HepG2 (cell line): ENCODE data around the gene ZNF414. TPM values are rescaled to one million over a fixed set of nuclear protein-coding genes. Genes with fewer than 3 reads are reported as not detected.

Experiments used
- ATAC-seq: fragments of 200-7000 bp; cut with Tn5 transposase; 3 replicates; pipeline ENCODE4 v1.9.1; 2020; ENCODE audit warnings: mild to moderate bottlenecking, moderate library complexity
- BruUV-seq: library from RNA; stranded (reverse); fragments of 400-500 nt; replicated peaks from 2 replicates; lab custom pipeline; 2021; lab: Mats Ljungman, UMichigan
- CTCF ChIA-PET: fragments of 300-600 bp; formaldehyde crosslinking; extraction: SDS; loops from one replicate; lab custom pipeline; 2021; ENCODE audit warnings: low total read pairs, inconsistent platforms, low intra/inter-chr PET ratio; lab: Yijun Ruan, JAX
- POLR2A ChIA-PET: fragments of 350-600 bp; sonication (Branson Sonifier 250); formaldehyde crosslinking; loops from one replicate; lab custom pipeline; 2020; ENCODE audit warnings: antibody characterized with exemption, inconsistent platforms; lab: Yijun Ruan, JAX
- DNase-seq: peaks from one replicate; pipeline ENCODE4 v3.0.0-alpha.2; 2015; ENCODE audit warnings: low spot score
- FAIRE-seq: peaks from 3 replicates; lab custom pipeline; 2011; peaks lifted over from hg19 to GRCh38; lab: Jason Lieb, UNC
- H2AFZ ChIP-seq: one replicate; pipeline ENCODE4 v1.6.1; 2011; ENCODE audit warnings: low read length, inconsistent platforms
- H3K27ac ChIP-seq: fragments of 300-600 bp; 3 replicates; pipeline ENCODE4 v1.8.0; 2011; ENCODE audit warnings: mixed run types, mild to moderate bottlenecking, mixed read lengths, low read length, inconsistent platforms; ENCODE audit not compliant: insufficient read depth; ENCODE audit errors: extremely low read length
- H3K27me3 ChIP-seq, 2 experiments: fragments of 200-600 bp in 1 of 2; 2 replicates in 1 of 2; 3 replicates in 1 of 2; pipeline versions ENCODE4 v1.6.0 to v1.8.0; 2011; ENCODE audit warnings: low read length in 2 of 2, mild to moderate bottlenecking in 2 of 2, moderate library complexity in 2 of 2, inconsistent platforms in 1 of 2; ENCODE audit not compliant: insufficient read depth in 2 of 2, control insufficient read depth in 1 of 2
- H3K36me3 ChIP-seq, 2 experiments: fragments of 200-600 bp in 1 of 2; replicated peaks in 1 of 2; 2 replicates in 1 of 2; 3 replicates in 1 of 2; pipeline versions ENCODE4 v1.5.1 to v1.8.0; 2011; ENCODE audit warnings: low read length in 2 of 2, inconsistent platforms in 1 of 2; ENCODE audit not compliant: insufficient read depth in 2 of 2, control insufficient read depth in 1 of 2
- H3K4me1 ChIP-seq: 2 replicates; pipeline ENCODE4 v1.5.1; 2012; ENCODE audit warnings: low read length, inconsistent platforms; ENCODE audit not compliant: insufficient read depth
- H3K4me2 ChIP-seq: 2 replicates; pipeline ENCODE4 v1.6.0; 2011; ENCODE audit warnings: low read depth, low read length, inconsistent platforms
- H3K4me3 ChIP-seq, 3 experiments: fragments of 200-600 bp in 1 of 3; sonication (generic), shearing (Covaris generic) in 1 of 3; replicated peaks in 1 of 3; 2 replicates each; pipeline ENCODE4 v1.5.1; 2011 to 2016; ENCODE audit warnings: low read length in 3 of 3, inconsistent platforms in 2 of 3, low read depth in 2 of 3, mild to moderate bottlenecking in 2 of 3, control low read depth in 1 of 3, mixed read lengths in 1 of 3; ENCODE audit not compliant: insufficient read depth in 1 of 3
- H3K79me2 ChIP-seq: one replicate; pipeline ENCODE4 v1.6.1; 2011; ENCODE audit warnings: low read length, inconsistent platforms; ENCODE audit not compliant: insufficient read depth
- H3K9ac ChIP-seq: 2 replicates; pipeline ENCODE4 v1.6.0; 2011; ENCODE audit warnings: mild to moderate bottlenecking, low read depth, low read length, inconsistent platforms; ENCODE audit not compliant: insufficient read depth
- H3K9me3 ChIP-seq: 2 replicates; pipeline ENCODE4 v1.5.1; 2012; ENCODE audit warnings: mild to moderate bottlenecking, low read length
- H4K20me1 ChIP-seq: 2 replicates; pipeline ENCODE4 v1.6.0; 2011; ENCODE audit warnings: inconsistent platforms, mild to moderate bottlenecking, low read length, moderate library complexity; ENCODE audit not compliant: insufficient read depth
- AGO2 ChIP-seq: fragments of 200-400 bp; formaldehyde crosslinking; optimal IDR thresholded peaks from 2 replicates; pipeline ENCODE3; 2017; ENCODE audit warnings: mild to moderate bottlenecking, low read depth, low read length, moderate library complexity
- DNMT3B ChIP-seq: conservative IDR thresholded peaks from 2 replicates; pipeline ENCODE4 v1.6.1; 2016; ENCODE audit warnings: missing biosample characterization, control low read depth
- ELF4 ChIP-seq: sonication (generic); formaldehyde crosslinking; IDR thresholded peaks from 2 replicates; pipeline ENCODE4 v1.5.0; 2020; ENCODE audit warnings: missing genetic modification reagents, mild to moderate bottlenecking, moderate library complexity, borderline replicate concordance
- FOXC1 ChIP-seq: sonication (generic); formaldehyde crosslinking; IDR thresholded peaks from 2 replicates; pipeline ENCODE4 v1.8.0; 2022; ENCODE audit warnings: mild to moderate bottlenecking, missing genetic modification reagents, borderline replicate concordance
- HNF4G ChIP-seq, 2 experiments: sonication (generic) in 1 of 2; formaldehyde crosslinking in 1 of 2; IDR thresholded peaks; 2 replicates each; pipeline versions ENCODE4 v1.4.0 to v1.6.1; 2011 to 2020; ENCODE audit warnings: borderline replicate concordance in 2 of 2, low read depth in 2 of 2, mild to moderate bottlenecking in 2 of 2, low read length in 1 of 2, missing genetic modification reagents in 1 of 2, moderate library complexity in 1 of 2
- HNRNPL ChIP-seq: fragments of 200-400 bp; formaldehyde crosslinking; IDR thresholded peaks from 2 replicates; pipeline ENCODE4 v1.6.1; 2017; ENCODE audit warnings: mild to moderate bottlenecking, low read depth, low read length
- HOXA9 ChIP-seq: sonication (generic); formaldehyde crosslinking; IDR thresholded peaks from 2 replicates; pipeline ENCODE4 v1.8.1; 2022; ENCODE audit warnings: missing genetic modification reagents, mild to moderate bottlenecking, moderate library complexity, borderline replicate concordance
- ISL2 ChIP-seq: sonication (generic); formaldehyde crosslinking; IDR thresholded peaks from 2 replicates; pipeline ENCODE4 v1.5.0; 2020; ENCODE audit warnings: missing genetic modification reagents
- KLF15 ChIP-seq: sonication (generic); formaldehyde crosslinking; IDR thresholded peaks from 2 replicates; pipeline ENCODE4 v1.8.1; 2023; ENCODE audit warnings: borderline replicate concordance, mild to moderate bottlenecking, inconsistent platforms, missing genetic modification reagents, mixed read lengths
- SP140L ChIP-seq: sonication (generic); formaldehyde crosslinking; IDR thresholded peaks from 2 replicates; pipeline ENCODE4 v1.4.0; 2020; ENCODE audit warnings: missing genetic modification reagents, borderline replicate concordance
- SSRP1 ChIP-seq: IDR thresholded peaks from 2 replicates; pipeline ENCODE4 v1.6.1; 2016; ENCODE audit warnings: control low read depth
- TBX2 ChIP-seq: sonication (generic); formaldehyde crosslinking; IDR thresholded peaks from 2 replicates; pipeline ENCODE4 v1.5.0; 2020; ENCODE audit warnings: missing genetic modification reagents, mild to moderate bottlenecking, borderline replicate concordance
- ZFP36L2 ChIP-seq: sonication (generic); formaldehyde crosslinking; IDR thresholded peaks from 2 replicates; pipeline ENCODE4 v1.4.0; 2020; ENCODE audit warnings: missing genetic modification reagents
- ZNF619 ChIP-seq: sonication (generic); formaldehyde crosslinking; IDR thresholded peaks from 2 replicates; pipeline ENCODE4 v1.4.0; 2020; ENCODE audit warnings: mild to moderate bottlenecking, missing genetic modification reagents
- WGBS: methylation state at CpG from one replicate; pipeline ENCODE4 v1.1.6; 2017; ENCODE audit warnings: low lambda C conversion rate; 5-methylcytosine and 5-hydroxymethylcytosine counted together
- in situ Hi-C: cut with HindIII; loops from 2 replicates; pipeline ENCODE4 v1.10.0; 2017; ENCODE audit warnings: low pct_unique_long_range_greater_than_20kb; ENCODE audit not compliant: extremely low pct_ligation_motif_present
- intact Hi-C: fragments of 100-400 bp; cut with micrococcal nuclease; formaldehyde crosslinking; loops from one replicate; pipeline ENCODE4 v1.10.0; 2022; ENCODE audit not compliant: unreplicated experiment
- polyA plus RNA-seq, 8 experiments: library from polyadenylated mRNA; depleted of rRNA in 3 of 8; stranded (reverse) in 7 of 8; unstranded in 1 of 8; fragments of >200 nt; fragmentation: Illumina TruSeq in 4 of 8; extraction: Trizol in 4 of 8; gene quantifications; 2 replicates each; pipeline versions ENCODE4 v1.2.1 to v1.2.3, GENCODE V29; 2011 to 2016; ENCODE audit warnings: low read depth in 4 of 8, missing spikeins in 1 of 8, mixed read lengths in 1 of 8; ENCODE audit not compliant: insufficient read depth in 1 of 8
- total RNA-seq, 5 experiments: library from RNA; depleted of rRNA; stranded (reverse); fragments of >200 nt; fragmentation: Illumina TruSeq; extraction: Trizol; gene quantifications; 2 replicates each; pipeline ENCODE4 v1.2.3, GENCODE V29; 2016; ENCODE audit warnings: low read depth in 1 of 5
- TF ChIP-seq, protein P1 (sequence below): sonication (generic); formaldehyde crosslinking; IDR thresholded peaks from 2 replicates; pipeline ENCODE4 v1.9.0; 2022; ENCODE audit warnings: missing genetic modification reagents, mild to moderate bottlenecking, borderline replicate concordance
- TF ChIP-seq, protein P2 (sequence below): sonication (generic); formaldehyde crosslinking; IDR thresholded peaks from 2 replicates; pipeline ENCODE4 v1.4.0; 2020; ENCODE audit warnings: missing genetic modification reagents

The ZNF414 gene
- total and polyA plus RNA-seq, 2 of the 13 experiments (the other 11 are each of a cell fraction or from before 2014, with no cell fraction given), result 2.5 to 4.0 TPM

- TF ChIP-seq HNF4G (IDR thresholded peaks at IDR 0.05; ENCODE audit: borderline replicate concordance, low read depth, low read length) (no peak), HNF4G (CRISPR knock-in tag; IDR thresholded peaks at IDR 0.05; ENCODE audit: borderline replicate concordance, low read depth) (no peak)
These were observed 3.3 kb downstream of the ZNF414 start (continued) for GRCh38 chr19:8510589-8511115.

DNA sequence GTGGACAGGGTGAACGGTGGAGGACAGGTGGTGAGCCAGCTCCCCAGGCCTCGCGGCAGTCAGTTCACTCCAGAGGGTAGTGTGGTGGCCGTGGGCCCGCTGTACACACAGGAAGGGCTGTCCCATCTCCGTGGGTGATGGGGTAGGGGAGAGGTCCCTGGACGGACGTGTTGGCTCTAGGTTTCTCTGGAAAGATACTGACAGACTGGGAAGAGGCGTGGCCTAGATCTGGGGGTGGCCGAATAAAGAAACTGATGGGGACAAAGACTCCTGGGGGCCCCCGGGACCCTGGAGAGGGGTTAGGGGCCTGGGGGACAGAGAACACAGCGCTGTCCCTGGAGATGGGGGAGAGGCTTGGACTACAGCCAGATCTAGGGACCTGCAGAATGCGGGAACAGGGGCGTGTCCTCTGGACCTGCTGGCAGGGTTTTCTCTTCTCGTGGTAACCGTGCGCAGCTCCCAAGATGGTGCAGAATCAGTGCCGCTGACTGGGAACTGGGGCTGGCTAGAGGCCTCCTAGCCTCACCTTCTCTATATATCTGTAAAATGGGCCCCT, 7.5 kb downstream of the ZNF414 start:
- Histone ChIP-seq H3K9me3 (no peaks in the 10 kb centered on the region), H3K9ac (no peak overlapping the region; the same call in 1 of the 2 replicates), H3K36me3 (no peaks in the 10 kb centered on the region), H4K20me1 (no peaks in the 10 kb centered on the region), H3K79me2 (no peaks in the 10 kb centered on the region), H3K27ac (no peak overlapping the region), H3K27me3 (peaks cover 0 to 7% of the 10 kb centered on the region in 2 experiments; a peak in 1 of 5 replicates), H3K4me2 (peak overlapping the region; percentile 98), H3K4me1 (peaks cover 19% of the 10 kb centered on the region), H3K4me3 (peak overlapping the region in 2 of 3 experiments; percentile 59 to 74; a peak in 4 of 6 replicates), H2AFZ (no peak overlapping the region)
- POLR2A ChIA-PET, result interaction anchor here (1.4 to 2.8 kb wide), 3 partner anchors 7 to 83 kb away, joined by 5 to 17 read pairs (median 6); partner anchors contain the start of gene ZNF414
- intact Hi-C loops (loop anchor here (2.0 kb wide), 1 partner anchor 166 kb away; no protein-coding TSS in a partner anchor), in situ Hi-C loops (no loop called here)
- ATAC-seq (peak; percentile 6; the same call in 2 of the 3 replicates), FAIRE-seq (no peak), DNase-seq (no peak)
- CTCF ChIA-PET, result no interaction called here
- WGBS, result 32% methylated on average over 10 of the region's 18 CpGs
- BruUV-seq, result no TSS peak
- TF ChIP-seq TBX2 (CRISPR knock-in tag), result 0 out of 2 replicates have a peak, but pooled peaks have one; percentile 2
- TF ChIP-seq HOXA9 (CRISPR knock-in tag), result no peak
- TF ChIP-seq KLF15 (CRISPR knock-in tag), result no peak
- TF ChIP-seq, protein P1, sequence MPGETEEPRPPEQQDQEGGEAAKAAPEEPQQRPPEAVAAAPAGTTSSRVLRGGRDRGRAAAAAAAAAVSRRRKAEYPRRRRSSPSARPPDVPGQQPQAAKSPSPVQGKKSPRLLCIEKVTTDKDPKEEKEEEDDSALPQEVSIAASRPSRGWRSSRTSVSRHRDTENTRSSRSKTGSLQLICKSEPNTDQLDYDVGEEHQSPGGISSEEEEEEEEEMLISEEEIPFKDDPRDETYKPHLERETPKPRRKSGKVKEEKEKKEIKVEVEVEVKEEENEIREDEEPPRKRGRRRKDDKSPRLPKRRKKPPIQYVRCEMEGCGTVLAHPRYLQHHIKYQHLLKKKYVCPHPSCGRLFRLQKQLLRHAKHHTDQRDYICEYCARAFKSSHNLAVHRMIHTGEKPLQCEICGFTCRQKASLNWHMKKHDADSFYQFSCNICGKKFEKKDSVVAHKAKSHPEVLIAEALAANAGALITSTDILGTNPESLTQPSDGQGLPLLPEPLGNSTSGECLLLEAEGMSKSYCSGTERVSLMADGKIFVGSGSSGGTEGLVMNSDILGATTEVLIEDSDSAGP, result peak; percentile 1; the same call in 1 of the 2 replicates
- TF ChIP-seq ZNF619 (CRISPR knock-in tag), result no peak
- no peak for TF ChIP-seq SP140L
- TF ChIP-seq, protein P2, sequence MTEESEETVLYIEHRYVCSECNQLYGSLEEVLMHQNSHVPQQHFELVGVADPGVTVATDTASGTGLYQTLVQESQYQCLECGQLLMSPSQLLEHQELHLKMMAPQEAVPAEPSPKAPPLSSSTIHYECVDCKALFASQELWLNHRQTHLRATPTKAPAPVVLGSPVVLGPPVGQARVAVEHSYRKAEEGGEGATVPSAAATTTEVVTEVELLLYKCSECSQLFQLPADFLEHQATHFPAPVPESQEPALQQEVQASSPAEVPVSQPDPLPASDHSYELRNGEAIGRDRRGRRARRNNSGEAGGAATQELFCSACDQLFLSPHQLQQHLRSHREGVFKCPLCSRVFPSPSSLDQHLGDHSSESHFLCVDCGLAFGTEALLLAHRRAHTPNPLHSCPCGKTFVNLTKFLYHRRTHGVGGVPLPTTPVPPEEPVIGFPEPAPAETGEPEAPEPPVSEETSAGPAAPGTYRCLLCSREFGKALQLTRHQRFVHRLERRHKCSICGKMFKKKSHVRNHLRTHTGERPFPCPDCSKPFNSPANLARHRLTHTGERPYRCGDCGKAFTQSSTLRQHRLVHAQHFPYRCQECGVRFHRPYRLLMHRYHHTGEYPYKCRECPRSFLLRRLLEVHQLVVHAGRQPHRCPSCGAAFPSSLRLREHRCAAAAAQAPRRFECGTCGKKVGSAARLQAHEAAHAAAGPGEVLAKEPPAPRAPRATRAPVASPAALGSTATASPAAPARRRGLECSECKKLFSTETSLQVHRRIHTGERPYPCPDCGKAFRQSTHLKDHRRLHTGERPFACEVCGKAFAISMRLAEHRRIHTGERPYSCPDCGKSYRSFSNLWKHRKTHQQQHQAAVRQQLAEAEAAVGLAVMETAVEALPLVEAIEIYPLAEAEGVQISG, result 0 out of 2 replicates have a peak, but pooled peaks have one; percentile 4
- no peak for TF ChIP-seq ZFP36L2 (CRISPR knock-in tag)
- 0 out of 2 replicates have a peak, but pooled peaks have one; percentile 2 for TF ChIP-seq HNRNPL
- TF ChIP-seq AGO2, result peak; percentile 67
- TF ChIP-seq DNMT3B (CRISPR knock-in tag), result 0 out of 2 replicates have a peak, but pooled peaks have one; percentile 16
- 0 out of 2 replicates have a peak, but pooled peaks have one; percentile 9 for TF ChIP-seq SSRP1 (CRISPR knock-in tag)
- no peak for TF ChIP-seq ISL2 (CRISPR knock-in tag)
- TF ChIP-seq ELF4 (CRISPR knock-in tag), result no peak
- peak; percentile 13; the same call in 1 of the 2 replicates for TF ChIP-seq FOXC1 (CRISPR knock-in tag)
- TF ChIP-seq, all 625 proteins: peak for 8
